Measurements from ENCODE around the gene OTUD1.

Gene OTUD1

DNA sequence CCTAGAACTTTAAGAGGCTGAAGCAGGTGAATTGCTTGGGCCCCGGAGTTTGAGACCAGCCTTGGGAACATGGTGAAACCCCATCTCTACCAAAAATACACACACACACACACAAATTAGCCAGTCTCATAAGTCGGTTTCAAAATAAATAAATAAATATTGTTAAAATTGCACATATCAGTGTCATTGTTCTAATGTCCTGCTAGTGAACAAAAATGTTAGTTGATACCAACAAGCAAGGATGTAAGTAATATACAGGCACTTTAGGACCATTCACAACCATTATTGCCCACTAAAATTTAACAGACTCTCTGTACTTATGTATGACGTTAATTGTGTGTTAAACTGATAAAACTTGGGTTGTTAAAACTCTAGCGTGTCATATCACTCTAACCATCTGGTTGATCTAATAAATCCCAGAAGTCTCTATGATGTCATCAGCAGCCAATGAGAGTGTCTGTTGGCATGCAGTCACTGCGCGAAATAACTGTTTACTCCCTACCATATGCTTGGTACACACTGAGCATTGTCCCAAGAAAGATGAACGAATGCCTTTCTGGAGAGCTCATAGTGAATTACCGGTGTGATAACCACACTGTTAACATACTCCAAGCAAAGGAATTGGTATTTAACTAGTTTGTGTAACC lies 30.4 kb upstream of the OTUD1 start:
- POLR2A ChIA-PET = no interaction called here
- TF ChIP-seq, protein P1, sequence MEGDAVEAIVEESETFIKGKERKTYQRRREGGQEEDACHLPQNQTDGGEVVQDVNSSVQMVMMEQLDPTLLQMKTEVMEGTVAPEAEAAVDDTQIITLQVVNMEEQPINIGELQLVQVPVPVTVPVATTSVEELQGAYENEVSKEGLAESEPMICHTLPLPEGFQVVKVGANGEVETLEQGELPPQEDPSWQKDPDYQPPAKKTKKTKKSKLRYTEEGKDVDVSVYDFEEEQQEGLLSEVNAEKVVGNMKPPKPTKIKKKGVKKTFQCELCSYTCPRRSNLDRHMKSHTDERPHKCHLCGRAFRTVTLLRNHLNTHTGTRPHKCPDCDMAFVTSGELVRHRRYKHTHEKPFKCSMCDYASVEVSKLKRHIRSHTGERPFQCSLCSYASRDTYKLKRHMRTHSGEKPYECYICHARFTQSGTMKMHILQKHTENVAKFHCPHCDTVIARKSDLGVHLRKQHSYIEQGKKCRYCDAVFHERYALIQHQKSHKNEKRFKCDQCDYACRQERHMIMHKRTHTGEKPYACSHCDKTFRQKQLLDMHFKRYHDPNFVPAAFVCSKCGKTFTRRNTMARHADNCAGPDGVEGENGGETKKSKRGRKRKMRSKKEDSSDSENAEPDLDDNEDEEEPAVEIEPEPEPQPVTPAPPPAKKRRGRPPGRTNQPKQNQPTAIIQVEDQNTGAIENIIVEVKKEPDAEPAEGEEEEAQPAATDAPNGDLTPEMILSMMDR (IDR thresholded peaks at IDR 0.05; ENCODE audit: control extremely low read depth, extremely low read depth, low read depth, missing control alignments) = no peak
- CTCF ChIA-PET = interaction anchor here (1.6 kb wide), 1 partner anchor 15 kb away, joined by 3 read pairs; no protein-coding TSS in a partner anchor
- DNase-seq (ENCODE audit: extremely low spot score) = no peak

DNA sequence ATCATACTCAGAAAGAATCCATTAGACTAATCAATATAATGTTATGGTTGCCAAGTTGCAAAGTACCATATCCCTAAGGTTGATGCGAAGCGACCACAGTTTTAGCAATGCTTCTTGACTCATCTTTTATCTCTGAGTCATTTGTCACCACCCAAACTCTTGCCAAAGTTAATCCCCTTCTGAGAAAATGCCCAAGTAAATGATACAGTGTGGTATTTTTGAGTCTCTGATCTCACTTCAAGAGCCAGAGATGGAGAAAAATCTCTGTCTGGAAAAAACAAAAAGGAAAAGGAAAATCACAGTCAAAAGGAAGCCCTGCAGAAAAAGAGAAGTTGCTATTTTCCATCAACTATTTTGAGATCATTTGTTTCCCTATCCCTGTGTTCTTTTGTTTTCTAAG lies 26.7 kb upstream of the OTUD1 start:
- DNase-seq (ENCODE audit: extremely low spot score) = no peak
- TF ChIP-seq, protein P1 (IDR thresholded peaks at IDR 0.05; ENCODE audit: control extremely low read depth, extremely low read depth, low read depth, missing control alignments) = no peak
- CTCF ChIA-PET = no interaction called here
- POLR2A ChIA-PET = no interaction called here

DNA sequence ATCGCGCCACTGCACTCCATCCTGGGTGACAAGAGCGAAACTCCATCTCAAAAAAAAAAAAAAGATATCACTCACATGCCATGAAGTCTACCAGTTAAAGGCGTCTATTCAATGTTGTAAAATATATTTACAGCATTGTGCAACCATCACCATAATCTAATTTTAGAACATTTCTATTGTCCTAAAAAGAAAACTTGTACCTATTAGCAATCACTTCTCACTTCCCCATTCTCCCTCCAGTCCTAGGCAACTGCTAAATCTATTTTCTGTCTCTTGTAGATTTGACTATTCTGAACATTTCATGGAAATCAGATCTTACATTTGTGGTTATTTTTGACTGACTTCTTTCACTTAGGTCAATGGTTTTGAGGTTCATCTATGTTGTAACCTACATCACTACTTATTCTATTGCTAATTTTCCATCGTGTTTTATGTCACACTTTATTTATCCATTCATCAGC lies 25.2 kb upstream of the OTUD1 start:
- POLR2A ChIA-PET = interaction anchor here (1.2 kb wide), 1 partner anchor 35 kb away, joined by 3 read pairs; no protein-coding TSS in a partner anchor
- peak; percentile 39 for DNase-seq (ENCODE audit: extremely low spot score)
- TF ChIP-seq, protein P1 (IDR thresholded peaks at IDR 0.05; ENCODE audit: control extremely low read depth, extremely low read depth, low read depth, missing control alignments) = no peak
- CTCF ChIA-PET = interaction anchor here (1.4 kb wide), 1 partner anchor 30 kb away, joined by 3 read pairs; no protein-coding TSS in a partner anchor

DNA sequence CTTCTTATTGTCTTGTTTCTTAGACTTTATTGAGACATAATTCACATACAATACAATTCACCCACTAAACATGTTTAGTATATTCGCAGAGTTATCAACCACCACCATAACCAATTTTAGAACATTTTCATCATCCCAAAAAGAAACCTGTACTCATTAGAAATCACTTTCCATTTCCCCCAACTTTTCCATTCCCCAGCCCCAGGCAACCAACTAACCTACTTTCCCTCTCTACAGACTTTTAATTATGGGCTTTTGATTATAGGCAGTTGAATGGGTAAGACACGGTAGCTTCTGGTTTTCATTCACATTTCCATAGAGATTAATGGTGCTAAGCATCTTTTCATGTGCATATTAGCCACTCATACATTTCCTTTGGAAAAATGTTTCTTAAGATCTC lies 24.2 kb upstream of the OTUD1 start:
- TF ChIP-seq, protein P1 (IDR thresholded peaks at IDR 0.05; ENCODE audit: control extremely low read depth, extremely low read depth, low read depth, missing control alignments) = no peak
- POLR2A ChIA-PET = interaction anchor here (1.2 kb wide), 1 partner anchor 34 kb away, joined by 3 read pairs; no protein-coding TSS in a partner anchor
- CTCF ChIA-PET = interaction anchor here (1.4 kb wide), 1 partner anchor 29 kb away, joined by 3 read pairs; no protein-coding TSS in a partner anchor
- DNase-seq (ENCODE audit: extremely low spot score) = no peak

DNA sequence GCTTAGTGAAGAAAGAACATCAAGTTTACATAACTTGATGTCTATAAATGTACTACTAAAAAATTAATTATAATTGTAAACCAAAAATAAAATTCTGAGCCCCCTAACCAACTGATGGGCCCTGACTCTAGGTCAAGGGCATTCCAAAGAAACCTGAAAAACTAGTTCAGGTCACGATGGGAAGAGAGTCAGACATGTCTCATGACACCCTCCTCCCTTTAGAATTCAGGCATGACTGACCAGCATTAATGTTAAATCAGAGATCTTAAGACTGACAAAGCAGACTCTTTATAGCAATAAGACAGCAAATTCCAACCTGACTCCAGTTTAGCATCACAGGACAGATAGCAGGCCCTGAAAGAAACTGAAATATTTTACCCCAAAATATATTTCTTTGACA lies 21.6 kb upstream of the OTUD1 start:
- TF ChIP-seq, protein P1 (IDR thresholded peaks at IDR 0.05; ENCODE audit: control extremely low read depth, extremely low read depth, low read depth, missing control alignments) = no peak
- no peak for DNase-seq (ENCODE audit: extremely low spot score)
- POLR2A ChIA-PET = no interaction called here
- CTCF ChIA-PET = no interaction called here

DNA sequence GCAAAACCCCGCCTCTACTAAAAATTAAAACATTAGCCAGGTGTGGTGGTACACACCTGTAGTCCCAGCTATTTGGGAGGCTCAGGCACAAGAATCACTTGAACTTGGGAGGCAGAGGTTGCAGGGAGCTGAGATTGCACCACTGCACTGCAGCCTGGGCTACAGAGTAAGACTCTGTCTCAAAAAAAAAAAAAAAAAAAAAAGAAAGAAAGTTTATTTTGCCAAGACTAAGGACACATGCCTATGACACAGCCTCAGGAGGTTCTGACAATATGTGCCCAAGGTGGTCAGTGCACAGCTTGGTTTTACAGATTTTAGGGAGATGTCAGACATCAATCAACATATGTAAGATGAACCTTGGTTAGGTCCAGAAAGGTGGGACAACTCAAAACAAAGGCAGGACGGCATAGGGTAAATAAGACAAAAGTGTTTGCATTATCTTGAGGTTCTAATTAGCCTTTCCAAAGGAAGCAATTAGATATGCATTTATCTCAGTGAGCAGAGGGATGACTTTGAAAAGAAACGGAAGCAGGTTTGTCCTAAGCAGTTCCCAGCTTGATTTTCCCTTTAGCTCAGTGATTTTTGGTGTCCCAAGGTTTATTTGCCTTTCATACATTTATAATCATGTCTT lies 20.7 kb upstream of the OTUD1 start:
- ChIA-PET CTCF (no interaction called here), POLR2A (no interaction called here)
- TF ChIP-seq, protein P1 (IDR thresholded peaks at IDR 0.05; ENCODE audit: control extremely low read depth, extremely low read depth, low read depth, missing control alignments) = no peak
- DNase-seq (ENCODE audit: extremely low spot score) = no peak

Measured in GM10248 (cell line).